Transverse colon (tissue), 4 donors: ENCODE measurements around the gene PSMB7.

ENCODE experiments used
- EP300 ChIP-seq: sonication (generic); formaldehyde crosslinking; IDR thresholded peaks from one replicate; pipeline ENCODE4 v1.6.1; 2017; ENCODE audit warnings: antibody characterized with exemption, low read depth
- POLR2A ChIP-seq: fragments of 450-650 bp; IDR thresholded peaks from one replicate; pipeline ENCODE4 v1.6.1; 2016; ENCODE audit warnings: antibody characterized with exemption, mild to moderate bottlenecking, moderate library complexity
- POLR2AphosphoS5 ChIP-seq, 3 donors: sonication (generic); formaldehyde crosslinking; IDR thresholded peaks; one replicate each; pipeline ENCODE4 v1.6.1; 2016; ENCODE audit warnings: antibody characterized with exemption in 3 of 3
- TF ChIP-seq, protein P1 (sequence below), 5 experiments: fragments of 200-600 bp in 3 of 5; fragments of 450-650 bp in 2 of 5; sonication (generic) in 3 of 5; IDR thresholded peaks; 1 replicate in 2 of 5; 2 replicates in 3 of 5; pipeline ENCODE4 v1.5.1; 2016 to 2017; ENCODE audit warnings: antibody characterized with exemption in 5 of 5, inconsistent platforms in 3 of 5, mild to moderate bottlenecking in 2 of 5, moderate library complexity in 1 of 5

DNA sequence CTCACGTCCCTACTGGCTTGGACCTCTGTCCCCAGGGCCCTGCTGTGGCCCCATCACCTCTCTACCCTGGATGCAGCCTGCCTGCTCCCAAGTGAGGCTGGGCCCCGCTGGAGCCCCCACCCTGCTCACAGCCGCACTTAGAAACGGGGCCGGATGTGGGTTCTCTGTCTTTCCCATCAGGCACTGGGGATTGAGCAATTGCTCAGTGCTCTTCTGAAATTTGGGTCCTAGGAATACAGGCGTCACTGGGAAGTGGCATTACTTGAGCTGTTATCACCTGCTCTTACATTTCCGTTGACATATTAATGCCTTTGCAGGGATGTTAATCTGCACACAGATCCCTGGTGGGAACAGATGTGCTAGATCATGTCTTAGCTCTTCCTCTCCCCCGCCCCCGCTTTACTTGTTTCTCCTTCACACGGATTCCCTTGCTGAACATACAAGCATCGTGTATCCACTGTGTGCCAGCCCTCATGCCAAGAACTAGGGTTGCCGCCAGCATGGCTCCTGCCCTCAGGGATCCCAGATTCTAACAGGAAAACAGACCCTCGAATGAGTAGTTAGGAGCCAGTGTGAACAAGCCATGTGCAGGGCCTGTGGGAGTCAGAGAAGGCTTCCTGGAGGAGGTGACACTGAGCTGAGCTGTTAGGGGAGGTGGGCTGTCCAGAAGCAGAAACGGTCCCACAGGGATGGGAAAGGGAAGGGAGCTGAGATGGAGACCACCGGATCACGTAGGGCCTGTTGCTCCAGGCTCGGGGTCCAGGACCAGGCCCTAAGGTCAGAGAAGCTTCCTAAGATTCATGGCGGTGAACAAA is 92.4 kb downstream of the PSMB7 start:
- TF ChIP-seq POLR2A (no peak), POLR2AphosphoS5 (IDR thresholded peaks at IDR 0.05) (no peak), EP300 (no peak)
- TF ChIP-seq, protein P1, sequence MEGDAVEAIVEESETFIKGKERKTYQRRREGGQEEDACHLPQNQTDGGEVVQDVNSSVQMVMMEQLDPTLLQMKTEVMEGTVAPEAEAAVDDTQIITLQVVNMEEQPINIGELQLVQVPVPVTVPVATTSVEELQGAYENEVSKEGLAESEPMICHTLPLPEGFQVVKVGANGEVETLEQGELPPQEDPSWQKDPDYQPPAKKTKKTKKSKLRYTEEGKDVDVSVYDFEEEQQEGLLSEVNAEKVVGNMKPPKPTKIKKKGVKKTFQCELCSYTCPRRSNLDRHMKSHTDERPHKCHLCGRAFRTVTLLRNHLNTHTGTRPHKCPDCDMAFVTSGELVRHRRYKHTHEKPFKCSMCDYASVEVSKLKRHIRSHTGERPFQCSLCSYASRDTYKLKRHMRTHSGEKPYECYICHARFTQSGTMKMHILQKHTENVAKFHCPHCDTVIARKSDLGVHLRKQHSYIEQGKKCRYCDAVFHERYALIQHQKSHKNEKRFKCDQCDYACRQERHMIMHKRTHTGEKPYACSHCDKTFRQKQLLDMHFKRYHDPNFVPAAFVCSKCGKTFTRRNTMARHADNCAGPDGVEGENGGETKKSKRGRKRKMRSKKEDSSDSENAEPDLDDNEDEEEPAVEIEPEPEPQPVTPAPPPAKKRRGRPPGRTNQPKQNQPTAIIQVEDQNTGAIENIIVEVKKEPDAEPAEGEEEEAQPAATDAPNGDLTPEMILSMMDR (IDR thresholded peaks at IDR 0.05) = no peak
